Measurements from ENCODE around the gene ZBED1.

Gene ZBED1

GRCh38 chrX:2511326-2511725 lies 10.6 kb upstream of the ZBED1 start:
- Histone ChIP-seq H3K4me3 (ENCODE audit: insufficient read depth, low read length, poor library complexity, severe bottlenecking) (no peak overlapping the region), H3K4me2 (ENCODE audit: low read depth, low read length, poor library complexity, severe bottlenecking) (no peak overlapping the region), H3K27ac (ENCODE audit: low read depth, low read length) (no peak overlapping the region), H3K36me3 (ENCODE audit: low read length) (no peaks in the 10 kb centered on the region), H2AFZ (ENCODE audit: low read depth, low read length, severe bottlenecking) (no peak overlapping the region), H3K9me3 (ENCODE audit: insufficient read depth, low read length) (no peaks in the 10 kb centered on the region), H3K9ac (ENCODE audit: low read length) (no peak overlapping the region), H3K9me2 (replicated peaks; ENCODE audit: insufficient read depth, low read length) (no peaks in the 10 kb centered on the region), H3F3A (ENCODE audit: insufficient read depth) (peaks cover 18% of the 10 kb centered on the region), H3K27me3 (ENCODE audit: low read length) (no peaks in the 10 kb centered on the region), H4K20me1 (ENCODE audit: low read depth, low read length) (no peaks in the 10 kb centered on the region), H3K79me2 (ENCODE audit: insufficient read depth, low read length) (no peaks in the 10 kb centered on the region)
- TF ChIP-seq CTCF (IDR thresholded peaks at IDR 0.05; ENCODE audit: insufficient read depth, low read length, poor library complexity, severe bottlenecking) = no peak
- no peak for TF ChIP-seq EZH2phosphoT487 (conservative IDR thresholded peaks at IDR 0.05; ENCODE audit: low read length)

- Histone ChIP-seq H4K20me1 (ENCODE audit: low read depth, low read length) (no peaks in the 10 kb centered on the region), H2AFZ (ENCODE audit: low read depth, low read length, severe bottlenecking) (no peak overlapping the region), H3K9ac (ENCODE audit: low read length) (no peak overlapping the region), H3K27me3 (ENCODE audit: low read length) (no peaks in the 10 kb centered on the region), H3F3A (ENCODE audit: insufficient read depth) (no peaks in the 10 kb centered on the region), H3K9me3 (ENCODE audit: insufficient read depth, low read length) (no peaks in the 10 kb centered on the region), H3K4me2 (ENCODE audit: low read depth, low read length, poor library complexity, severe bottlenecking) (no peak overlapping the region), H3K36me3 (ENCODE audit: low read length) (no peaks in the 10 kb centered on the region), H3K4me3 (ENCODE audit: insufficient read depth, low read length, poor library complexity, severe bottlenecking) (no peak overlapping the region), H3K27ac (ENCODE audit: low read depth, low read length) (no peak overlapping the region), H3K79me2 (ENCODE audit: insufficient read depth, low read length) (no peaks in the 10 kb centered on the region), H3K9me2 (replicated peaks; ENCODE audit: insufficient read depth, low read length) (no peaks in the 10 kb centered on the region)
- no peak for TF ChIP-seq CTCF (IDR thresholded peaks at IDR 0.05; ENCODE audit: insufficient read depth, low read length, poor library complexity, severe bottlenecking)
Observed at GRCh38 chrX:2508648-2509335, 8.0 kb upstream of the ZBED1 start.

- no peak overlapping the region for H3K27ac ChIP-seq (ENCODE audit: low read depth, low read length)
- H3K4me3 ChIP-seq (ENCODE audit: insufficient read depth, low read length, poor library complexity, severe bottlenecking) = no peak overlapping the region
- no peak overlapping the region for H3K4me2 ChIP-seq (ENCODE audit: low read depth, low read length, poor library complexity, severe bottlenecking)
- no peak overlapping the region for H2AFZ ChIP-seq (ENCODE audit: low read depth, low read length, severe bottlenecking)
- no peaks in the 10 kb centered on the region for H3F3A ChIP-seq (ENCODE audit: insufficient read depth)
- H3K79me2 ChIP-seq (ENCODE audit: insufficient read depth, low read length) = no peaks in the 10 kb centered on the region
- H4K20me1 ChIP-seq (ENCODE audit: low read depth, low read length) = no peaks in the 10 kb centered on the region
- H3K9me3 ChIP-seq (ENCODE audit: insufficient read depth, low read length) = no peaks in the 10 kb centered on the region
- no peak overlapping the region for H3K9ac ChIP-seq (ENCODE audit: low read length)
- no peak for TF ChIP-seq EZH2phosphoT487 (conservative IDR thresholded peaks at IDR 0.05; ENCODE audit: low read length)
- TF ChIP-seq CTCF (IDR thresholded peaks at IDR 0.05; ENCODE audit: insufficient read depth, low read length, poor library complexity, severe bottlenecking) = no peak
- no peaks in the 10 kb centered on the region for H3K27me3 ChIP-seq (ENCODE audit: low read length)
- no peaks in the 10 kb centered on the region for H3K36me3 ChIP-seq (ENCODE audit: low read length)
- H3K9me2 ChIP-seq (replicated peaks; ENCODE audit: insufficient read depth, low read length) = no peaks in the 10 kb centered on the region
Observed at GRCh38 chrX:2507904-2508627, 7.3 kb upstream of the ZBED1 start.
